Eye (tissue), 1 donor: ENCODE data around the gene VEGFA.
A peak's percentile ranks its signal among the peaks of the same experiment; 100 is the strongest.

ENCODE experiments used
- DNase-seq: peaks from one replicate; pipeline ENCODE4 v3.0.0-alpha.2; 2015

VEGFA gene

GRCh38 chr6:43773980-43774775 lies 4.2 kb downstream of the VEGFA start:
- DNase-seq = no peak

- DNase-seq = peak; percentile 90
These were observed 4.9 kb downstream of the VEGFA start for GRCh38 chr6:43774776-43775534.

GRCh38 chr6:43775535-43775885 lies 5.5 kb downstream of the VEGFA start:
- DNase-seq = no peak

GRCh38 chr6:43776115-43776798 lies 6.2 kb downstream of the VEGFA start:
- DNase-seq = no peak

- no peak for DNase-seq
These were observed 7.1 kb downstream of the VEGFA start for GRCh38 chr6:43776799-43777776.

GRCh38 chr6:43778131-43778855 lies 8.3 kb downstream of the VEGFA start:
- no peak for DNase-seq

GRCh38 chr6:43778976-43779851 lies 9.2 kb downstream of the VEGFA start:
- no peak for DNase-seq

GRCh38 chr6:43779852-43780236 lies 9.8 kb downstream of the VEGFA start:
- no peak for DNase-seq

GRCh38 chr6:43780293-43780692 lies 10.3 kb downstream of the VEGFA start:
- no peak for DNase-seq

- no peak for DNase-seq
These were observed 11.2 kb downstream of the VEGFA start for GRCh38 chr6:43780941-43781928.

GRCh38 chr6:43781941-43782704 lies 12.1 kb downstream of the VEGFA start:
- DNase-seq = no peak

- no peak for DNase-seq
These were observed 12.9 kb downstream of the VEGFA start for GRCh38 chr6:43782764-43783513.

GRCh38 chr6:43784049-43784855 lies 14.2 kb downstream of the VEGFA start:
- no peak for DNase-seq

- no peak for DNase-seq
These were observed 15.3 kb downstream of the VEGFA start for GRCh38 chr6:43785220-43785752.

GRCh38 chr6:43785904-43786303 lies 15.9 kb downstream of the VEGFA start:
- no peak for DNase-seq

GRCh38 chr6:43786664-43787329 lies 16.8 kb downstream of the VEGFA start:
- DNase-seq = no peak
